Measurements from ENCODE around the gene SMTNL2. TPM values are rescaled to one million over a fixed set of nuclear protein-coding genes. Genes with fewer than 3 reads are reported as not detected.
A peak's percentile ranks its signal among the peaks of the same experiment; 100 is the strongest.

SMTNL2 gene
- total RNA-seq, 1 experiment from 2014 or later, result not detected

- DNase-seq (ENCODE audit: low read depth), result no peak
Measured at GRCh38 chr17:4545217-4545951, 38.9 kb upstream of the SMTNL2 start.

- no peak for DNase-seq (ENCODE audit: low read depth)
Measured at GRCh38 chr17:4547118-4547906, 37.0 kb upstream of the SMTNL2 start.

- no peak for DNase-seq (ENCODE audit: low read depth)
Measured at GRCh38 chr17:4548061-4548461, 36.3 kb upstream of the SMTNL2 start.

- no peak for DNase-seq (ENCODE audit: low read depth)
Measured at GRCh38 chr17:4548721-4549531, 35.4 kb upstream of the SMTNL2 start.

GRCh38 chr17:4549781-4550533 is 34.4 kb upstream of the SMTNL2 start:
- DNase-seq (ENCODE audit: low read depth), result no peak

- no peak for DNase-seq (ENCODE audit: low read depth)
Measured at GRCh38 chr17:4550534-4551039, 33.7 kb upstream of the SMTNL2 start.

GRCh38 chr17:4551141-4551540 is 33.2 kb upstream of the SMTNL2 start:
- peak; percentile 14 for DNase-seq (ENCODE audit: low read depth)

- no peak for DNase-seq (ENCODE audit: low read depth)
Measured at GRCh38 chr17:4551796-4552525, 32.4 kb upstream of the SMTNL2 start.

GRCh38 chr17:4553669-4554068 is 30.7 kb upstream of the SMTNL2 start:
- DNase-seq (ENCODE audit: low read depth), result no peak

GRCh38 chr17:4554441-4554996 is 29.8 kb upstream of the SMTNL2 start:
- no peak for DNase-seq (ENCODE audit: low read depth)

GRCh38 chr17:4554997-4555799 is 29.1 kb upstream of the SMTNL2 start, which contains the start of gene MYBBP1A:
MYBBP1A (minus strand) TSS chr17:4555384; CDS start chr17:4555324, 60 bp downstream.
- peak; percentile 92 for DNase-seq (ENCODE audit: low read depth)

GRCh38 chr17:4555873-4556759 is 28.2 kb upstream of the SMTNL2 start:
- DNase-seq (ENCODE audit: low read depth), result no peak

GRCh38 chr17:4556996-4557395 is 27.3 kb upstream of the SMTNL2 start:
- no peak for DNase-seq (ENCODE audit: low read depth)

GRCh38 chr17:4557626-4558346 is 26.5 kb upstream of the SMTNL2 start:
- no peak for DNase-seq (ENCODE audit: low read depth)

GRCh38 chr17:4558347-4558971 is 25.9 kb upstream of the SMTNL2 start:
- DNase-seq (ENCODE audit: low read depth), result no peak

- DNase-seq (ENCODE audit: low read depth), result no peak
Measured at GRCh38 chr17:4559139-4559791, 25.1 kb upstream of the SMTNL2 start.

All from LHCN-M2 (cell line).